ENCODE results near the gene GULP1.

GRCh38 chr2:188610050-188610444, 318.4 kb downstream of the GULP1 start:
- TF ChIP-seq POLR2AphosphoS5 (IDR thresholded peaks at IDR 0.05) = no peak
- no peak for TF ChIP-seq CTCF (IDR thresholded peaks at IDR 0.05 in 8 of 11, conservative IDR thresholded peaks at IDR 0.05 in 3 of 11)
- no peak for TF ChIP-seq POLR2A (IDR thresholded peaks at IDR 0.05)

Measured in spleen (tissue), 7 donors.